ENCODE data around the gene BEGAIN.

The BEGAIN gene

GRCh38 chr14:100609331-100609870, 22.2 kb upstream of the BEGAIN start:
- Histone ChIP-seq H3K9me3 (ENCODE audit: control insufficient read depth, insufficient read depth, low read length) (no peaks in the 10 kb centered on the region), H3K36me3 (ENCODE audit: insufficient read depth, low read length) (no peaks in the 10 kb centered on the region), H3K9ac (ENCODE audit: low read depth, low read length) (no peak overlapping the region), H3K4me1 (ENCODE audit: insufficient read depth, low read length) (no peaks in the 10 kb centered on the region)

- Histone ChIP-seq H3K9me3 (ENCODE audit: control insufficient read depth, insufficient read depth, low read length) (no peaks in the 10 kb centered on the region), H3K9ac (ENCODE audit: low read depth, low read length) (no peak overlapping the region), H3K4me1 (ENCODE audit: insufficient read depth, low read length) (no peaks in the 10 kb centered on the region), H3K36me3 (ENCODE audit: insufficient read depth, low read length) (no peaks in the 10 kb centered on the region)
Observed at GRCh38 chr14:100608586-100609330, 21.5 kb upstream of the BEGAIN start.

- H3K4me1 ChIP-seq (ENCODE audit: insufficient read depth, low read length) = no peaks in the 10 kb centered on the region
- no peaks in the 10 kb centered on the region for H3K36me3 ChIP-seq (ENCODE audit: insufficient read depth, low read length)
- H3K9ac ChIP-seq (ENCODE audit: low read depth, low read length) = no peak overlapping the region
- no peaks in the 10 kb centered on the region for H3K9me3 ChIP-seq (ENCODE audit: control insufficient read depth, insufficient read depth, low read length)
Observed at GRCh38 chr14:100608064-100608463, 20.8 kb upstream of the BEGAIN start.

- H3K4me1 ChIP-seq (ENCODE audit: insufficient read depth, low read length) = no peaks in the 10 kb centered on the region
- H3K9me3 ChIP-seq (ENCODE audit: control insufficient read depth, insufficient read depth, low read length) = no peaks in the 10 kb centered on the region
- H3K36me3 ChIP-seq (ENCODE audit: insufficient read depth, low read length) = no peaks in the 10 kb centered on the region
- H3K9ac ChIP-seq (ENCODE audit: low read depth, low read length) = no peak overlapping the region
Observed at GRCh38 chr14:100607611-100607956, 20.4 kb upstream of the BEGAIN start.

GRCh38 chr14:100606687-100607610, 19.7 kb upstream of the BEGAIN start:
- H3K9me3 ChIP-seq (ENCODE audit: control insufficient read depth, insufficient read depth, low read length) = no peaks in the 10 kb centered on the region
- no peaks in the 10 kb centered on the region for H3K4me1 ChIP-seq (ENCODE audit: insufficient read depth, low read length)
- no peak overlapping the region for H3K9ac ChIP-seq (ENCODE audit: low read depth, low read length)
- no peaks in the 10 kb centered on the region for H3K36me3 ChIP-seq (ENCODE audit: insufficient read depth, low read length)

GRCh38 chr14:100605706-100606686, 18.8 kb upstream of the BEGAIN start:
- H3K4me1 ChIP-seq (ENCODE audit: insufficient read depth, low read length) = no peaks in the 10 kb centered on the region
- no peaks in the 10 kb centered on the region for H3K36me3 ChIP-seq (ENCODE audit: insufficient read depth, low read length)
- H3K9me3 ChIP-seq (ENCODE audit: control insufficient read depth, insufficient read depth, low read length) = no peaks in the 10 kb centered on the region
- H3K9ac ChIP-seq (ENCODE audit: low read depth, low read length) = no peak overlapping the region

- Histone ChIP-seq H3K9ac (ENCODE audit: low read depth, low read length) (no peak overlapping the region), H3K36me3 (ENCODE audit: insufficient read depth, low read length) (no peaks in the 10 kb centered on the region), H3K4me1 (ENCODE audit: insufficient read depth, low read length) (no peaks in the 10 kb centered on the region), H3K9me3 (ENCODE audit: control insufficient read depth, insufficient read depth, low read length) (no peaks in the 10 kb centered on the region)
Observed at GRCh38 chr14:100605230-100605629, 18.0 kb upstream of the BEGAIN start.

- Histone ChIP-seq H3K9ac (ENCODE audit: low read depth, low read length) (no peak overlapping the region), H3K9me3 (ENCODE audit: control insufficient read depth, insufficient read depth, low read length) (no peaks in the 10 kb centered on the region), H3K36me3 (ENCODE audit: insufficient read depth, low read length) (no peaks in the 10 kb centered on the region)
Observed at GRCh38 chr14:100604709-100605108, 17.5 kb upstream of the BEGAIN start.

GRCh38 chr14:100604121-100604501, 16.9 kb upstream of the BEGAIN start:
- H3K9ac ChIP-seq (ENCODE audit: low read depth, low read length) = no peak overlapping the region
- no peaks in the 10 kb centered on the region for H3K36me3 ChIP-seq (ENCODE audit: insufficient read depth, low read length)
- H3K9me3 ChIP-seq (ENCODE audit: control insufficient read depth, insufficient read depth, low read length) = no peaks in the 10 kb centered on the region
- H3K4me1 ChIP-seq (ENCODE audit: insufficient read depth, low read length) = no peaks in the 10 kb centered on the region

More at GRCh38 chr14:100604709-100605108, 17.5 kb upstream of the BEGAIN start:
- H3K4me1 ChIP-seq (ENCODE audit: insufficient read depth, low read length) = no peaks in the 10 kb centered on the region

GRCh38 chr14:100603341-100604120, 16.3 kb upstream of the BEGAIN start:
- Histone ChIP-seq H3K9ac (ENCODE audit: low read depth, low read length) (no peak overlapping the region), H3K9me3 (ENCODE audit: control insufficient read depth, insufficient read depth, low read length) (no peaks in the 10 kb centered on the region), H3K4me1 (ENCODE audit: insufficient read depth, low read length) (no peaks in the 10 kb centered on the region), H3K36me3 (ENCODE audit: insufficient read depth, low read length) (no peaks in the 10 kb centered on the region)

- Histone ChIP-seq H3K9me3 (ENCODE audit: control insufficient read depth, insufficient read depth, low read length) (no peaks in the 10 kb centered on the region), H3K4me1 (ENCODE audit: insufficient read depth, low read length) (no peaks in the 10 kb centered on the region), H3K36me3 (ENCODE audit: insufficient read depth, low read length) (no peaks in the 10 kb centered on the region), H3K9ac (ENCODE audit: low read depth, low read length) (no peak overlapping the region)
Observed at GRCh38 chr14:100602621-100603230, 15.5 kb upstream of the BEGAIN start.

GRCh38 chr14:100601914-100602313, 14.7 kb upstream of the BEGAIN start:
- Histone ChIP-seq H3K9ac (ENCODE audit: low read depth, low read length) (no peak overlapping the region), H3K36me3 (ENCODE audit: insufficient read depth, low read length) (no peaks in the 10 kb centered on the region), H3K9me3 (ENCODE audit: control insufficient read depth, insufficient read depth, low read length) (no peaks in the 10 kb centered on the region), H3K4me1 (ENCODE audit: insufficient read depth, low read length) (no peaks in the 10 kb centered on the region)

GRCh38 chr14:100601064-100601463, 13.8 kb upstream of the BEGAIN start:
- Histone ChIP-seq H3K9ac (ENCODE audit: low read depth, low read length) (no peak overlapping the region), H3K4me1 (ENCODE audit: insufficient read depth, low read length) (no peaks in the 10 kb centered on the region), H3K36me3 (ENCODE audit: insufficient read depth, low read length) (no peaks in the 10 kb centered on the region), H3K9me3 (ENCODE audit: control insufficient read depth, insufficient read depth, low read length) (no peaks in the 10 kb centered on the region)
